ENCODE results near the gene SUCO. TPM values are rescaled to one million over a fixed set of nuclear protein-coding genes. Genes with fewer than 3 reads are reported as not detected.

The SUCO gene
- total RNA-seq, 1 experiment from 2014 or later = 50.3 TPM

- POLR2A ChIA-PET = no interaction called here
- TF ChIP-seq CTCF (IDR thresholded peaks at IDR 0.05; ENCODE audit: insufficient read depth in 1 of 2, low read depth in 1 of 2, low read length in 1 of 2, severe bottlenecking in 1 of 2, unreplicated experiment in 1 of 2) = no peak
- H3K36me3 ChIP-seq (ENCODE audit: control insufficient read depth, insufficient read depth, low read length) = no peaks in the 10 kb centered on the region
- intact Hi-C loops (cut with micrococcal nuclease; ENCODE audit: unreplicated experiment) = no loop called here
- no peak for DNase-seq
- Mint-ChIP-seq H3K27ac (ENCODE audit: unreplicated experiment) (no peak overlapping the region), H3K36me3 (ENCODE audit: insufficient read depth, unreplicated experiment) (no peaks in the 10 kb centered on the region), H3K4me1 (ENCODE audit: low read depth, unreplicated experiment) (no peaks in the 10 kb centered on the region), H3K4me3 (ENCODE audit: unreplicated experiment) (no peak overlapping the region), H3K27me3 (ENCODE audit: insufficient read depth, unreplicated experiment) (no peaks in the 10 kb centered on the region), H3K9me3 (ENCODE audit: unreplicated experiment) (peaks cover 8% of the 10 kb centered on the region)
- no peak overlapping the region for H3K4me3 ChIP-seq (ENCODE audit: low read depth, low read length)
- no peaks in the 10 kb centered on the region for H3K4me1 ChIP-seq
- BruUV-seq (replicated peaks) = no TSS peak
- peaks cover 6% of the 10 kb centered on the region; the same call in 1 of the 2 replicates for H3K9me3 ChIP-seq
- no peaks in the 10 kb centered on the region for H3K27me3 ChIP-seq (replicated peaks; ENCODE audit: control insufficient read depth, insufficient read depth, low read length)
- CTCF ChIA-PET = no interaction called here
These were observed 15.4 kb upstream of the SUCO start for GRCh38 chr1:172517545-172517944.

GRCh38 chr1:172529304-172529703 is 3.6 kb upstream of the SUCO start:
- Mint-ChIP-seq H3K4me1 (ENCODE audit: low read depth, unreplicated experiment) (peaks cover 36% of the 10 kb centered on the region), H3K27ac (ENCODE audit: unreplicated experiment) (no peak overlapping the region), H3K4me3 (ENCODE audit: unreplicated experiment) (no peak overlapping the region), H3K27me3 (ENCODE audit: insufficient read depth, unreplicated experiment) (no peaks in the 10 kb centered on the region), H3K36me3 (ENCODE audit: insufficient read depth, unreplicated experiment) (peaks cover 13% of the 10 kb centered on the region), H3K9me3 (ENCODE audit: unreplicated experiment) (no peaks in the 10 kb centered on the region)
- BruUV-seq (replicated peaks) = no TSS peak
- Histone ChIP-seq H3K9me3 (no peaks in the 10 kb centered on the region), H3K36me3 (ENCODE audit: control insufficient read depth, insufficient read depth, low read length) (no peaks in the 10 kb centered on the region), H3K27me3 (replicated peaks; ENCODE audit: control insufficient read depth, insufficient read depth, low read length) (no peaks in the 10 kb centered on the region), H3K4me1 (peaks cover 30% of the 10 kb centered on the region), H3K4me3 (ENCODE audit: low read depth, low read length) (no peak overlapping the region)
- no peak for TF ChIP-seq CTCF (IDR thresholded peaks at IDR 0.05; ENCODE audit: insufficient read depth in 1 of 2, low read depth in 1 of 2, low read length in 1 of 2, severe bottlenecking in 1 of 2, unreplicated experiment in 1 of 2)
- ChIA-PET POLR2A (no interaction called here), CTCF (no interaction called here)
- no peak for DNase-seq
- intact Hi-C loops (cut with micrococcal nuclease; ENCODE audit: unreplicated experiment) = no loop called here

- Mint-ChIP-seq H3K4me3 (ENCODE audit: unreplicated experiment) (no peak overlapping the region), H3K27me3 (ENCODE audit: insufficient read depth, unreplicated experiment) (no peaks in the 10 kb centered on the region), H3K4me1 (ENCODE audit: low read depth, unreplicated experiment) (peaks cover 40% of the 10 kb centered on the region), H3K27ac (ENCODE audit: unreplicated experiment) (no peak overlapping the region), H3K9me3 (ENCODE audit: unreplicated experiment) (no peaks in the 10 kb centered on the region), H3K36me3 (ENCODE audit: insufficient read depth, unreplicated experiment) (peaks cover 13% of the 10 kb centered on the region)
- no TSS peak for BruUV-seq (replicated peaks)
- H3K36me3 ChIP-seq (ENCODE audit: control insufficient read depth, insufficient read depth, low read length) = no peaks in the 10 kb centered on the region
- ChIA-PET CTCF (no interaction called here), POLR2A (interaction anchor here (1.1 kb wide), 1 partner anchor 77 kb away, joined by 4 read pairs; no protein-coding TSS in a partner anchor)
- DNase-seq = peak in 1 of 2 experiments; percentile 22
- no peaks in the 10 kb centered on the region for H3K9me3 ChIP-seq
- H3K27me3 ChIP-seq (replicated peaks; ENCODE audit: control insufficient read depth, insufficient read depth, low read length) = no peaks in the 10 kb centered on the region
- no peak for TF ChIP-seq CTCF (IDR thresholded peaks at IDR 0.05; ENCODE audit: insufficient read depth in 1 of 2, low read depth in 1 of 2, low read length in 1 of 2, severe bottlenecking in 1 of 2, unreplicated experiment in 1 of 2)
- H3K4me1 ChIP-seq = peaks cover 30% of the 10 kb centered on the region
- H3K4me3 ChIP-seq (ENCODE audit: low read depth, low read length) = no peak overlapping the region
- intact Hi-C loops (cut with micrococcal nuclease; ENCODE audit: unreplicated experiment) = loop anchor here (5.0 kb wide), 1 partner anchor 688 kb away; the partner anchor contains the start of gene DNM3
These were observed 3.0 kb upstream of the SUCO start for GRCh38 chr1:172530000-172530399.
